Astrocyte of the spinal cord (primary cell): Measurements from ENCODE around the gene USH2A.
"Not testable (repeated sequence)": the region's sequence is repeated elsewhere in the genome, so short reads cannot be mapped to it uniquely, and the experiment has no call there.

Experiments
- DNase-seq: peaks from one replicate; pipeline ENCODE4 v3.0.0; 2011; ENCODE audit warnings: low read depth, low spot score
- H3K4me3 ChIP-seq: 2 replicates; pipeline ENCODE4 v1.5.1; 2011; ENCODE audit warnings: low read depth, mild to moderate bottlenecking, low read length, moderate library complexity
- in situ Hi-C: cut with HindIII; loops from 2 replicates; pipeline ENCODE4 v1.10.0; 2017; ENCODE audit warnings: low sequenced_read_pairs
- TF ChIP-seq, protein P1 (sequence below): IDR thresholded peaks from 2 replicates; pipeline ENCODE4 v1.5.1; 2012; ENCODE audit warnings: low read depth, mild to moderate bottlenecking, low read length, inconsistent platforms

Gene USH2A

DNA sequence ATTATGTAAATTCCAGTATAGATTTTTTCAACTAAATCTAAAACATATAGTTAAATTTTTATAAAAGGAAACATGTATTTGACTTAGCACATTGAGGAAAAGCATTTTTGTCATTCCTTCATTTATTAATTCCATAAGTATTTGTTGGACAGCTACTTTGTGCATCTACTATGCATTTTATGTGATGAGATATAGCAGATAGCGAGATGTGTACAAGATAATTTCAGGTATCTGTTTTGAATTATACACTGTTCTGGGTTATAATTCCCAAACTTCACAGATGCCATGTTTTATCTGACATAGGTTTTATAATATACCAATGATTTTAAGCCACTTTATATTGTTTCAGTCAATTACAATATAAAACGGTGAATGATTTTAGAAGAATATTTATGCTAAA lies 398.7 kb downstream of the USH2A start:
- TF ChIP-seq, protein P1, sequence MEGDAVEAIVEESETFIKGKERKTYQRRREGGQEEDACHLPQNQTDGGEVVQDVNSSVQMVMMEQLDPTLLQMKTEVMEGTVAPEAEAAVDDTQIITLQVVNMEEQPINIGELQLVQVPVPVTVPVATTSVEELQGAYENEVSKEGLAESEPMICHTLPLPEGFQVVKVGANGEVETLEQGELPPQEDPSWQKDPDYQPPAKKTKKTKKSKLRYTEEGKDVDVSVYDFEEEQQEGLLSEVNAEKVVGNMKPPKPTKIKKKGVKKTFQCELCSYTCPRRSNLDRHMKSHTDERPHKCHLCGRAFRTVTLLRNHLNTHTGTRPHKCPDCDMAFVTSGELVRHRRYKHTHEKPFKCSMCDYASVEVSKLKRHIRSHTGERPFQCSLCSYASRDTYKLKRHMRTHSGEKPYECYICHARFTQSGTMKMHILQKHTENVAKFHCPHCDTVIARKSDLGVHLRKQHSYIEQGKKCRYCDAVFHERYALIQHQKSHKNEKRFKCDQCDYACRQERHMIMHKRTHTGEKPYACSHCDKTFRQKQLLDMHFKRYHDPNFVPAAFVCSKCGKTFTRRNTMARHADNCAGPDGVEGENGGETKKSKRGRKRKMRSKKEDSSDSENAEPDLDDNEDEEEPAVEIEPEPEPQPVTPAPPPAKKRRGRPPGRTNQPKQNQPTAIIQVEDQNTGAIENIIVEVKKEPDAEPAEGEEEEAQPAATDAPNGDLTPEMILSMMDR: no peak
- in situ Hi-C loops: no loop called here
- no peak overlapping the region for H3K4me3 ChIP-seq
- DNase-seq: no peak

- no peak overlapping the region for H3K4me3 ChIP-seq
- in situ Hi-C loops: no loop called here
- DNase-seq: no peak
- TF ChIP-seq, protein P1: no peak
Observed at GRCh38 chr1:216020743-216021345, 402.4 kb downstream of the USH2A start.

DNA sequence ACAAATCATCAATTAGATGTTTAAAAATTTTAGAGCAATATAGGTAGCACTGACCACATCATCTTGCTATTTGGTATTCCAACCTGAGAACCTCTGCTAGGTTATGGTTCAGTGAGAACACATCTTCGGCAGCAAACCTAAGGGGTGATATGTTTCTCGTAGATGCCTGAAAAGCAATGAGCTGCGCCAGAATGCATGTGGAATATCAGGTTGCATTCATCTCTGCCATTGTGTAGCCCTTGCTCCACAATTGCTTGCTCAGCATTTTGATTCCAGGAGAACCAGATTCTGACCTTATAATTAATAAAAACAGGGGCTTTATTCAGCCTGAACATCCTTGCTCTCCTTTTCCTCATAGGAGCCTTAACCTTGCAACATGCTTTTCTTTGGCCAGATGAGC lies 408.1 kb downstream of the USH2A start:
- DNase-seq: no peak
- TF ChIP-seq, protein P1: no peak
- H3K4me3 ChIP-seq: no peak overlapping the region
- in situ Hi-C loops: no loop called here

DNA sequence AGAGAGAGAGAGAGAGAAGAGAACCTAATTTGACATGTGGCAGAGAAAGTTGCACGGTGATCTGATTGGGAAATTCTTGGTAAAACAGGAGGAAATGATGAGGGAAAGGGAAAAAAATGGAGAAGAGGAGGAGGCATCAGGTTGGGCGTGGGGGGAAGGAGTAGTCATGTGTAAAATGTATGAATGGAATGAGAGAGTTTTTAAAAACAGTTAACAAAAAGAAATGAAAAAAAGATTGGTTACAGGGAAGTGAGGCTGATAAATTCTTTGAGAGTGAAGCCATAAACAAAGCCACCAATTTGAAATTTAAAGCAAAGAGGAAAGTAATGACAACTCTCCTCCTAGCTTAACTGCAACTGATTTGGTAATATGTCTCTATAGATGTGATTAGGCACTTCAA lies 409.2 kb downstream of the USH2A start:
- in situ Hi-C loops: no loop called here
- no peak for DNase-seq
- H3K4me3 ChIP-seq: no peak overlapping the region
- TF ChIP-seq, protein P1: no peak

DNA sequence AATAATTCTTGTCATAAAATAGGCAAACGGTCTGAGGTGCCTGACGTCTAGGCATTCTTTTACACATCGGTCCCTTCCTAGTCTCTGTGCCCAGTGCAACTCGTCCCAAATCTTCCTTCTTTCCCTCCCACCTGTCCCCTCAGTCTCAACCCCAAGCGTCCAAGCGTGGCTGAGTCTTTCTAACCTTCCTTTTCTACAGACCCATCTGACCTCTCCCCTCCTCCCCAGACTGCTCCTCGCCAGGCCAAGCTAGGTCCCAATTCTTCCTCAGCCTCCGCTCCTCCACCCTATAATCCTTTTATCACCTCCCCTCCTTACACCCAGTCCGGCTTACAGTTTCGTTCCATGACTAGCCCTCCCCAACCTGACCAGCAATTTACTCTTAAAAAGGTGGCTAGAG lies 413.8 kb downstream of the USH2A start:
- DNase-seq, H3K4me3 ChIP-seq, in situ Hi-C loops: not testable (repeated sequence)

DNA sequence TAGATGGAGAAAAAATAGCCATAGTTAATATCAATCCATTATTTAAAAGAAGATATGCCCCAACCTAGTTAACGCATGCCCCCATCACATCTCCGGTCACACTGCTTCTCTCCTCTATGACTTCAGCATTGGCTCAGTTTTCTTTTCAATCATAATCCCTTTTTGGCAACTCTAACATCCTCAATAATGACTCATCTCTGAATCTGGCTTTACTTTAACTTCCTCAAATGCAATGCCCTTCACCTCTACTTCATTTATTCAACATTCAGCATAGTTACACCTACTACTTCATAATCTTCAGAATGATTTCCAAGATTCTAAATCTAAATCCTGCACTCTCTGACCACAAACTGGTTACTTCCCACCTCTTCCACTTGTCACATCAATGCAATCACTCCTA lies 417.3 kb downstream of the USH2A start:
- no peak overlapping the region for H3K4me3 ChIP-seq
- peak; percentile 29 for DNase-seq
- TF ChIP-seq, protein P1: no peak
- in situ Hi-C loops: no loop called here

- in situ Hi-C loops: no loop called here
- DNase-seq: peak; percentile 39
- TF ChIP-seq, protein P1: peak; percentile 45
- no peak overlapping the region for H3K4me3 ChIP-seq
Observed at GRCh38 chr1:215992620-215993019, 430.6 kb downstream of the USH2A start.
